Smooth muscle cell of the pulmonary artery (primary cell): ENCODE measurements around the gene GEMIN4. TPM values are rescaled to one million over a fixed set of nuclear protein-coding genes. Genes with fewer than 3 reads are reported as not detected.

ENCODE experiments used
- total RNA-seq: library from RNA; depleted of rRNA; stranded (reverse); fragments of >200 nt; gene quantifications from 2 replicates; pipeline ENCODE4 v1.2.3, GENCODE V29; 2014

Gene GEMIN4
- total RNA-seq, result 12.7 and 17.7 TPM in 2 replicates

GRCh38 chr17:752002-752619 lies at the start of gene GEMIN4:
Gene GEMIN4 (minus strand): TSS chr17:752264. CDS start chr17:752142, 122 bp downstream.

DNA sequence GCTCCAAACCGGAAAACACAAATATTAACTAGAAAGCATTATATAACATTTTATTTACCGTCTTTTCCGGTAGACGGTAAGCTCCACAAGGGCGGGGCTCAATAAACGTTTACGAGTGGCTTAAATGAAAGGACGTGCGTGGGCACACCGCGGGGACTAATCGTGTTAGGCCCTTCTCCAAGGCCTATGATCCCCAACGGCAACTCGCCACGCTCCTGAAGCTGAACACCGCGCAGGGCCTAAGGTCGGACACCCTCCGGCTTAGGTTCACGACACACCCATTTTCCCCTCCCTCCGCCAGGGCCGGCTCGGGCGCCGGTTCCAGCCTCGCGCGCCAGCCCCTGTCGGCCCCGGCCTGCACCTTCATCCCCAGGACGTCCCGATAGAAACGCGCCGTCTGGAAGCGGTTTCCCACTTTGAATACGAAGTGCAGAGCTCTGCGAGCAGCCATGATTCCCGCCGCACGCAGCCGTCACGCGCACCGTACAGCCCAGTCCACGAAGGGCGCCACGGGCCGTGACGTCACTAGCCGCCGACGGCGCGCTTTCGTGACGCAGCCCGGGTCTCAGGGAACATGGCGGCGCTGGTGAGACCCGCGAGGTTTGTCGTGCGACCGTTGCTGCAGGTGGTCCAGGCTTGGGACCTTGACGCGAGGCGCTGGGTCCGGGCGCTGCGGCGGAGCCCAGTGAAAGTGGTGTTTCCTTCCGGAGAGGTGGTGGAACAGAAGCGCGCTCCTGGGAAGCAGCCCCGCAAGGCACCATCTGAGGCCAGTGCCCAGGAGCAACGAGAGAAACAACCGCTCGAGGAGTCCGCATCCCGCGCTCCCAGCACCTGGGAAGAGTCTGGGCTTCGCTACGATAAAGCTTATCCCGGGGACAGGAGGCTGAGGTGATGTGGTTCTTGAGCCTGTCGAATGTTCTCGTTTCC lies 30.0 kb upstream of the GEMIN4 start, which contains the start of the genes GLOD4 and MRM3:
Gene GLOD4, minus strand, starts transcription at position 476 of the 927 bp plus-strand sequence. Its CDS starts 25 bp downstream, at position 451.
Gene MRM3, plus strand, starts transcription at position 549 of the 927 bp plus-strand sequence. Its CDS starts 26 bp downstream, at position 575.

DNA sequence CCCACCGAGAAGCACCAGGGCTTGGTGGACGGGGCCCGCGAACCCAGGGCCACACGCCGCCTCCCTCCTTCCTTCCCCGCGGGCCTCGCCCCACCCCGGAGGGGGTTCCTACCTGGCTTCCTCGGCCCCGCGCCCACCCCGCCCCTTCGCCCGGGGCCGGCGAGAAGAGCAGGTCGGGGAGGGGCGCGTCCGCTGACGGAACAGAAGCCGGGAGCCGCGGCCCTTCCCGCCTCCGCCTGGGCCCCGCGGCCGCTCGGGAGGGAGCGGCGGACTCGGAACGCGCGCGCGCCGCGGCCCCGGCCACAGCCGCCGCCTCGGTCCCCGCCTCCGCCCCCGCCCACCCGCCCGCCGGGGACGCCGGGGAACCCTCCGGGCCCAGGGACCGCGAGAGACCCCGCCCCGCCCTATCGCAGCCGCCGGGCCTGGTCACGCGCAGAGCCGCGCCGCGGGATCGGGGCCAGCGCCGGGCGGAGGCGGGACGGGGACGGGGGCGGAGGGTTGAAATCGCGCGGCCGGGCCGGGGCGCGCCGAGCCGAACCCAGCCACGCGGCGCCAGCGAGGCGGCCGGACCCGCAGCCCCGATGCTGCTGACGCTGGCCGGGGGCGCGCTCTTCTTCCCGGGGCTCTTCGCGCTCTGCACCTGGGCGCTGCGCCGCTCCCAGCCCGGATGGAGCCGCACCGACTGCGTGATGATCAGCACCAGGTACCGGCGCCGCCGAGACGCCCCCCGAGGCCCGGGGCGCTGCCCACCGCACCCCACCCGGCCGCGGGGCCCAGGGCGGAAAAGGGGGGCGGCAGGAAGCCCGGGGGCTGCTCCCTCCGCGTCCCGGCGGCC lies 19.8 kb downstream of the GEMIN4 start, which contains the start of gene TLCD3A:
Gene TLCD3A, plus strand, starts transcription at position 530 of the 835 bp plus-strand sequence. Its CDS starts 52 bp downstream, at position 582.

Other genes with a start within 250 kb of the GEMIN4 start
- gene VPS53, start 37.4 kb downstream of the GEMIN4 start, total RNA-seq, result 22.2 and 36.1 TPM in 2 replicates
- 17.0 and 38.6 TPM in 2 replicates for gene TLCD3A, start 19.7 kb downstream of the GEMIN4 start, total RNA-seq
- gene GLOD4, start 30.0 kb upstream of the GEMIN4 start, total RNA-seq, result 41.4 and 48.8 TPM in 2 replicates
- 13.4 and 13.6 TPM in 2 replicates for gene MRM3, start 30.1 kb upstream of the GEMIN4 start, total RNA-seq
- 8.0 and 27.1 TPM in 2 replicates for gene NXN, start 227.5 kb upstream of the GEMIN4 start, total RNA-seq
- gene TIMM22, start 244.9 kb upstream of the GEMIN4 start, total RNA-seq, result 12.6 and 12.7 TPM in 2 replicates